Measurements from ENCODE around the gene TSPAN5. TPM values are rescaled to one million over a fixed set of nuclear protein-coding genes. Genes with fewer than 3 reads are reported as not detected.

TSPAN5 gene
- total RNA-seq, 2 donors from 2014 or later = 7.4 to 11.8 TPM

GRCh38 chr4:98544818-98545414 lies 113.5 kb downstream of the TSPAN5 start:
- DNase-seq = no peak
- Histone ChIP-seq H3K4me3 (ENCODE audit: low read length) (no peak overlapping the region), H3K27ac (ENCODE audit: low read depth, low read length) (no peak overlapping the region), H3K4me1 (ENCODE audit: control insufficient read depth, insufficient read depth, low read length) (no peaks in the 10 kb centered on the region), H3K27me3 (ENCODE audit: control insufficient read depth, insufficient read depth, low read length, poor library complexity, severe bottlenecking) (no peaks in the 10 kb centered on the region), H3K36me3 (ENCODE audit: control insufficient read depth, insufficient read depth, low read length) (no peaks in the 10 kb centered on the region), H3K9ac (ENCODE audit: extremely low read depth, low read length, poor library complexity, severe bottlenecking) (no peak overlapping the region), H3K9me3 (ENCODE audit: control insufficient read depth, low read length) (no peaks in the 10 kb centered on the region)
- H3K4me1 Mint-ChIP-seq = peaks cover 4% of the 10 kb centered on the region
- H3K36me3 Mint-ChIP-seq (ENCODE audit: low read depth) = no peaks in the 10 kb centered on the region
- H3K27me3 Mint-ChIP-seq (ENCODE audit: insufficient read depth) = no peaks in the 10 kb centered on the region
- H3K27ac Mint-ChIP-seq = no peak overlapping the region
- no peak overlapping the region for H3K4me3 Mint-ChIP-seq
- TF ChIP-seq CTCF (conservative IDR thresholded peaks at IDR 0.05) = no peak
- 79 to 100% methylated on average over 2 to 3 of the region's 3 CpGs for whole genome bisulfite sequencing, 2 experiments (ENCODE audit: insufficient coverage in 1 of 2, insufficient read length in 1 of 2)
- no peaks in the 10 kb centered on the region for H3K9me3 Mint-ChIP-seq

- H3K9me3 ChIP-seq (ENCODE audit: control insufficient read depth, low read length) = no peaks in the 10 kb centered on the region
- no peak for DNase-seq
- no peaks in the 10 kb centered on the region for H3K4me1 ChIP-seq (ENCODE audit: control insufficient read depth, insufficient read depth, low read length)
- Mint-ChIP-seq H3K27ac (no peak overlapping the region), H3K4me3 (no peak overlapping the region), H3K4me1 (peaks cover 4% of the 10 kb centered on the region), H3K36me3 (ENCODE audit: low read depth) (no peaks in the 10 kb centered on the region), H3K27me3 (ENCODE audit: insufficient read depth) (no peaks in the 10 kb centered on the region), H3K9me3 (no peaks in the 10 kb centered on the region)
- no peaks in the 10 kb centered on the region for H3K36me3 ChIP-seq (ENCODE audit: control insufficient read depth, insufficient read depth, low read length)
- no peak for TF ChIP-seq CTCF (conservative IDR thresholded peaks at IDR 0.05)
- no peak overlapping the region for H3K27ac ChIP-seq (ENCODE audit: low read depth, low read length)
- 91 to 93% methylated on average over 4 to 5 of the region's 5 CpGs for WGBS, 2 experiments (ENCODE audit: insufficient coverage in 1 of 2, insufficient read length in 1 of 2)
- no peak overlapping the region for H3K4me3 ChIP-seq (ENCODE audit: low read length)
- H3K9ac ChIP-seq (ENCODE audit: extremely low read depth, low read length, poor library complexity, severe bottlenecking) = no peak overlapping the region
- no peaks in the 10 kb centered on the region for H3K27me3 ChIP-seq (ENCODE audit: control insufficient read depth, insufficient read depth, low read length, poor library complexity, severe bottlenecking)
Observed at GRCh38 chr4:98544141-98544817, 114.1 kb downstream of the TSPAN5 start.

GRCh38 chr4:98542011-98542410 lies 116.4 kb downstream of the TSPAN5 start:
- TF ChIP-seq CTCF (conservative IDR thresholded peaks at IDR 0.05) = no peak
- Histone ChIP-seq H3K27ac (ENCODE audit: low read depth, low read length) (no peak overlapping the region), H3K9me3 (ENCODE audit: control insufficient read depth, low read length) (no peaks in the 10 kb centered on the region), H3K27me3 (ENCODE audit: control insufficient read depth, insufficient read depth, low read length, poor library complexity, severe bottlenecking) (no peaks in the 10 kb centered on the region), H3K9ac (ENCODE audit: extremely low read depth, low read length, poor library complexity, severe bottlenecking) (no peak overlapping the region), H3K4me3 (ENCODE audit: low read length) (no peak overlapping the region), H3K36me3 (ENCODE audit: control insufficient read depth, insufficient read depth, low read length) (no peaks in the 10 kb centered on the region), H3K4me1 (ENCODE audit: control insufficient read depth, insufficient read depth, low read length) (no peaks in the 10 kb centered on the region)
- Mint-ChIP-seq H3K27me3 (ENCODE audit: insufficient read depth) (no peaks in the 10 kb centered on the region), H3K4me1 (peaks cover 4% of the 10 kb centered on the region), H3K9me3 (no peaks in the 10 kb centered on the region), H3K36me3 (ENCODE audit: low read depth) (no peaks in the 10 kb centered on the region), H3K27ac (no peak overlapping the region), H3K4me3 (no peak overlapping the region)
- no peak for DNase-seq
- WGBS, 2 experiments (ENCODE audit: insufficient coverage in 1 of 2, insufficient read length in 1 of 2) = 98 to 100% methylated on average over 1 to 2 of the region's 2 CpGs

All from endodermal cell (in vitro differentiated cells).